Measurements from ENCODE around the gene PHC2.

PHC2 gene

DNA sequence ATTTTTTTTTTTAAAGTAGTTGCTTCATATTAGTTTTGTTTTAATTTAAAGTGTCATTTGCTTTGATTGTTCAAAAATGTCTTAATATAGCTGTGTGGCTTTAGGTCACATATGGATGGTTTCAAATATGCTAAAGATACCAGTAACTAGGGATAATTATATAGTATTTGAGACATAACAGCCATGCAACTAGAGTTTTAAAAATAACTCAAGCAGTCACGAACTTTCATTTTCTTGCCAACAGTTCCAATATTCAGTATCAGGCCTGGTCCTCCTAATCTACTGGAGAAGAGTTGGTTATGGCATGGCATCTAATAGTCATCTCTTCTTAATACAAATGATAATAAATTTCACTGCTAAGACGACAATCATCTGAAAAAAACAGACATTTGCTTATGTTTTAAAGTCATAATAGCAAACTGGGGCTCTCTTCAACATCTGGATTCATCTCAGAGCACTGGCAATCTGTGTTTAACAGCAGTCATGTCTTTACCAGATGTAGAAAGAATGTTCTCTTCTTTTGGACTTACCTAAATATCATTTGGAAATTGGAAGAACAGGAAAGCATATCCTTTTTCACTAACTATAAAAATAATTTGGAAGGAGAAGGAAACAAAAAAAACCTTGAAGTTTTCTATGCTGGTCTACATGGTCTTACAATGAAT, 85.9 kb downstream of the PHC2 start:
- DNase-seq (ENCODE audit: low read depth), result no peak
- H3K4me3 ChIP-seq (ENCODE audit: low read depth, low read length), result no peak overlapping the region
- TF ChIP-seq, protein P1, sequence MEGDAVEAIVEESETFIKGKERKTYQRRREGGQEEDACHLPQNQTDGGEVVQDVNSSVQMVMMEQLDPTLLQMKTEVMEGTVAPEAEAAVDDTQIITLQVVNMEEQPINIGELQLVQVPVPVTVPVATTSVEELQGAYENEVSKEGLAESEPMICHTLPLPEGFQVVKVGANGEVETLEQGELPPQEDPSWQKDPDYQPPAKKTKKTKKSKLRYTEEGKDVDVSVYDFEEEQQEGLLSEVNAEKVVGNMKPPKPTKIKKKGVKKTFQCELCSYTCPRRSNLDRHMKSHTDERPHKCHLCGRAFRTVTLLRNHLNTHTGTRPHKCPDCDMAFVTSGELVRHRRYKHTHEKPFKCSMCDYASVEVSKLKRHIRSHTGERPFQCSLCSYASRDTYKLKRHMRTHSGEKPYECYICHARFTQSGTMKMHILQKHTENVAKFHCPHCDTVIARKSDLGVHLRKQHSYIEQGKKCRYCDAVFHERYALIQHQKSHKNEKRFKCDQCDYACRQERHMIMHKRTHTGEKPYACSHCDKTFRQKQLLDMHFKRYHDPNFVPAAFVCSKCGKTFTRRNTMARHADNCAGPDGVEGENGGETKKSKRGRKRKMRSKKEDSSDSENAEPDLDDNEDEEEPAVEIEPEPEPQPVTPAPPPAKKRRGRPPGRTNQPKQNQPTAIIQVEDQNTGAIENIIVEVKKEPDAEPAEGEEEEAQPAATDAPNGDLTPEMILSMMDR (IDR thresholded peaks at IDR 0.05; ENCODE audit: low read depth, low read length, missing control alignments), result no peak

DNA sequence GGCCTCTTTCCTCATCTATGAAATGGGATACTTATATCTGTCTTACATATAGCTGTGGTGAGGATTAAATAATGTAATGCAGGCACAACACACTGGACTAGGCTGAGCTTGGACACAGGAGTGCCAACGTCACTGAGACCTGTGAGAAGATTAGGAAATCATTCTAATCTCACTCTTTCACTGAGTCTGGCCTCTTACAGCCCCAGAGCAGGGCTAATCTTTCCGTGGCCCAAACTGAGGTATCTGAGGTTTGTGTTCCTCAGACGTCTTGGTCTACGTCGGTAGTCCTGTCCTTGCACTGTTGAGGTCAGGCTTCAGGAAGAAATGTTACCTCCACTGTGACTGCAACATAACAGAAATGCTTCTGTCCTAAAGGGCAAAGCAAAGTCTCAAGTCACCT, 87.4 kb downstream of the PHC2 start:
- H3K4me3 ChIP-seq (ENCODE audit: low read depth, low read length), result no peak overlapping the region
- TF ChIP-seq, protein P1 (IDR thresholded peaks at IDR 0.05; ENCODE audit: low read depth, low read length, missing control alignments), result no peak

GRCh38 chr1:33342041-33342723, 88.7 kb downstream of the PHC2 start:
- no peak overlapping the region for H3K4me3 ChIP-seq (ENCODE audit: low read depth, low read length)
- no peak for DNase-seq (ENCODE audit: low read depth)
- TF ChIP-seq, protein P1 (IDR thresholded peaks at IDR 0.05; ENCODE audit: low read depth, low read length, missing control alignments), result no peak

More for the DNA sequence above, 87.4 kb downstream of the PHC2 start:
- DNase-seq (ENCODE audit: low read depth), result no peak

DNA sequence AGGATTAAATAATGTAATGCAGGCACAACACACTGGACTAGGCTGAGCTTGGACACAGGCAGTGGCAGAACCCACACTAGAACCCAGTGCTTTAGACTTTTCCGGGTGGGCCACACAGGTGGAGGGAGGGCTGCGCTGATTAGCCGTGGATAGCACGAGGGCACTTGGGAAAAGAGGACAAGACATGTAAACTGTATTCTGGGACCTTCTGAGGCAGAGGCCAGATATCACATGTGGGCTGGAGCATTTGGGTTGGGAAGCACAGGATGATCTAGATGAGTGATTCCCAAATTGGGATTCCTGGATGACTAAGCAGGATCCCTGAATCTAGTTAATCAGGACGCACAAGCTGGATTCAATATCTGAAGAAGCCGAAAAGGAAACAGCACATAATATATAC, 89.7 kb downstream of the PHC2 start:
- TF ChIP-seq, protein P1 (IDR thresholded peaks at IDR 0.05; ENCODE audit: low read depth, low read length, missing control alignments), result no peak
- H3K4me3 ChIP-seq (ENCODE audit: low read depth, low read length), result no peak overlapping the region
- DNase-seq (ENCODE audit: low read depth), result no peak

GRCh38 chr1:33339413-33339812, 91.5 kb downstream of the PHC2 start:
- no peak for DNase-seq (ENCODE audit: low read depth)
- TF ChIP-seq, protein P1 (IDR thresholded peaks at IDR 0.05; ENCODE audit: low read depth, low read length, missing control alignments), result no peak
- H3K4me3 ChIP-seq (ENCODE audit: low read depth, low read length), result no peak overlapping the region

DNA sequence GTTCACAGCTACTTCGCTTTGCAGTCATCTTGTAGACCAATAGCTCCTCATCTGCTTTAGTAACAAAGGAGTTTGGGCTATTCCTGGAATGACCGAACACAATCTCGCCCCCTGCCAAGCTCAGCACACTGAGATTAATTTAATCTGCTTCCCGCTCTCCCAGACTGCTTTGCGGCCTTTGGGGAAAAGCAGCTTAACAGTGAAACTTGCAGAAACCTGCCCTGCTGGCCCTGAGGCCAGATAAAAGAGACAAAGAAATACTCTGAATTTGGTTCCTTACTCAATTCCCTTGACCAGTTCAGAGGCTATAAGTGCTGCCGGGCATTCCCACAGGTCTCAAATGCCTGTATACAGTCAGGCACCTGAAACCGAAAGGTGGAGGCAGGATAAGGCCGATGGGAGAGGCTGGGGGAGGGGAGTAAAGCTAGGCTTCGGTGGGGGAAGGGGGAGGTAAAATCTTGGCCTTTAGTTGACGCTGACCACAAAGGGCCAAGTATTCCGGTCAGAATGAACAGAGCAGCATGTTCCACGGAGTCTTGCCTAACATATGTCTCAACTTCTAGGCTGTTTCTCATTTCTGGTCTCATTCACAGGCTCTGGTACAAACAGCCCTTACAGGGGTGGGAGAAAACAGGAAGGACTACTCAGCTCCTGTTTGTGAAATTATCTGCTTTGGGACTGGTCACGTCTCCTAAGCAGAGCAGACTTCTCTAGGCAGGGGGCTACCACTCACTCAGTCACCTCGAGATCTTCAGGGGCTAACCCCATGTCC, 92.3 kb downstream of the PHC2 start:
- no peak for DNase-seq (ENCODE audit: low read depth)
- TF ChIP-seq, protein P1 (IDR thresholded peaks at IDR 0.05; ENCODE audit: low read depth, low read length, missing control alignments), result no peak
- no peak overlapping the region for H3K4me3 ChIP-seq (ENCODE audit: low read depth, low read length)
